ENCODE results near the gene PON3. TPM values are rescaled to one million over a fixed set of nuclear protein-coding genes. Genes with fewer than 3 reads are reported as not detected.

Gene PON3
- total and polyA plus RNA-seq, 2 of the 4 experiments (the other 2 are of a cell fraction) = not detected

DNA sequence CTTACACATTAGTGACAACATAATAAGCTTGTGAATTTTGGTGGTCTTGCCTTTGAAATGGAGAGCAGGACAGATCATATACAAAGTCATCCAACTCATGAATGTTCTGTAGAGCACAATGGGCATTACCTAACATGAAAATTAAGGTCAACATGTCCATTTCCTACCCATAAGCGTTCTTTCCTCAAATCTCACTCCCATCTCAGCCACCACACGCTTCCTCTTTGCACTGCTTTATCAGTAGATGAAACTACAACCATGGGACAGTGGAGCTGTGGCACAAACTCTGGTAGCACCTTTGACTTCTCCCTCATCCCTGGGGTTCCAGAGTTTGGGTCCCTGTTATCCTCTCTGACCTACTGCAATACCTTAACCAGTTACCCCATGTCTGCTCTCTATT is 36.4 kb upstream of the PON3 start:
- H3K4me1 ChIP-seq (ENCODE audit: control insufficient read depth, insufficient read depth, low read length) = peaks cover 5% of the 10 kb centered on the region
- H2AFZ ChIP-seq (replicated peaks; ENCODE audit: low read length, poor library complexity) = no peak overlapping the region
- 96% methylated on average over 2 of the region's 2 CpGs; no CpG with 5 or more reads in 1 of the 2 experiments for WGBS, 2 experiments (ENCODE audit: extremely low coverage in 2 of 2, insufficient read length in 1 of 2)
- H3K9ac ChIP-seq (ENCODE audit: low read depth, low read length) = no peak overlapping the region
- H3K27ac ChIP-seq (ENCODE audit: insufficient read depth, low read length) = no peak overlapping the region
- dilution Hi-C loops (cut with HindIII; ENCODE audit: low sequenced_read_pairs, unreplicated experiment) (no loop called here), in situ Hi-C loops (cut with MboI; ENCODE audit: low sequenced_read_pairs) (no loop called here), intact Hi-C loops (cut with micrococcal nuclease) (no loop called here)
- H3K79me1 ChIP-seq (ENCODE audit: low read depth in 1 of 2, low read length in 2 of 2) = peaks cover 25 to 38% of the 10 kb centered on the region in 2 experiments
- no peak overlapping the region for H3K4me2 ChIP-seq (ENCODE audit: low read depth, low read length)
- CTCF ChIA-PET = no interaction called here
- H2BK20ac ChIP-seq (ENCODE audit: low read depth, low read length) = no peak overlapping the region
- no peak overlapping the region for H2AK5ac ChIP-seq (ENCODE audit: low read depth, low read length)
- no peaks in the 10 kb centered on the region for H3K9me3 ChIP-seq (ENCODE audit: control insufficient read depth, insufficient read depth, low read length)
- no peak overlapping the region for H4K8ac ChIP-seq (ENCODE audit: low read depth in 2 of 2, low read length in 2 of 2)
- H3K36me3 ChIP-seq (ENCODE audit: control insufficient read depth, insufficient read depth, low read length) = peaks cover 3% of the 10 kb centered on the region
- H2BK15ac ChIP-seq (ENCODE audit: low read depth, low read length) = no peak overlapping the region
- no TSS peak for BruUV-seq (replicated peaks)
- no peak overlapping the region for H3K56ac ChIP-seq (ENCODE audit: extremely low read depth, insufficient read depth, low read length)
- no peak for ATAC-seq (ENCODE audit: low read depth)
- no peak overlapping the region for H4K5ac ChIP-seq (ENCODE audit: low read depth, low read length)
- H3K9me1 ChIP-seq (ENCODE audit: insufficient read depth, low read length) = peaks cover 7% of the 10 kb centered on the region
- no peak overlapping the region for H2BK120ac ChIP-seq (ENCODE audit: low read depth, low read length)
- no peaks in the 10 kb centered on the region for H4K20me1 ChIP-seq (ENCODE audit: insufficient read depth, low read length)
- H3K18ac ChIP-seq (ENCODE audit: low read depth, low read length) = no peak overlapping the region
- no peak overlapping the region for H3K23ac ChIP-seq (ENCODE audit: low read depth, low read length)
- no peak overlapping the region for H2BK5ac ChIP-seq (ENCODE audit: low read depth, low read length, poor library complexity, severe bottlenecking)
- DNase-seq = no peak
- H3K4me3 ChIP-seq (ENCODE audit: insufficient read depth, low read depth, low read length) = no peak overlapping the region
- H3K14ac ChIP-seq (replicated peaks; ENCODE audit: low read depth, low read length) = no peak overlapping the region
- H3K4ac ChIP-seq (ENCODE audit: low read depth, low read length) = no peak overlapping the region
- H4K91ac ChIP-seq (ENCODE audit: insufficient read depth, low read depth, low read length) = no peak overlapping the region
- no peak overlapping the region for H2AK9ac ChIP-seq (replicated peaks; ENCODE audit: low read depth, low read length, poor library complexity)
- POLR2A ChIA-PET (ENCODE audit: unreplicated experiment) = no interaction called here
- TF ChIP-seq NFE2L2 (IDR thresholded peaks at IDR 0.05; ENCODE audit: low read depth, low read length) (no peak), RFX5 (IDR thresholded peaks at IDR 0.05; ENCODE audit: low read depth, low read length) (no peak), SMC3 (IDR thresholded peaks at IDR 0.05; ENCODE audit: low read depth, low read length) (no peak), MAFK (IDR thresholded peaks at IDR 0.05; ENCODE audit: low read depth, low read length) (no peak), CEBPB (IDR thresholded peaks at IDR 0.05; ENCODE audit: low read depth, low read length) (no peak), CHD1 (IDR thresholded peaks at IDR 0.05; ENCODE audit: low read depth, low read length) (no peak), FOS (IDR thresholded peaks at IDR 0.05; ENCODE audit: low read depth, low read length) (no peak), RCOR1 (IDR thresholded peaks at IDR 0.05; ENCODE audit: insufficient replicate concordance, low read length) (no peak), POLR2A (IDR thresholded peaks at IDR 0.05; ENCODE audit: low read depth, low read length) (no peak), RAD21 (IDR thresholded peaks at IDR 0.05; ENCODE audit: low read length) (no peak), MXI1 (IDR thresholded peaks at IDR 0.05; ENCODE audit: borderline replicate concordance, low read depth, low read length) (no peak), MAZ (IDR thresholded peaks at IDR 0.05; ENCODE audit: borderline replicate concordance, low read depth, low read length) (no peak), BHLHE40 (IDR thresholded peaks at IDR 0.05; ENCODE audit: low read depth, low read length) (no peak)
- TF ChIP-seq, protein P1, sequence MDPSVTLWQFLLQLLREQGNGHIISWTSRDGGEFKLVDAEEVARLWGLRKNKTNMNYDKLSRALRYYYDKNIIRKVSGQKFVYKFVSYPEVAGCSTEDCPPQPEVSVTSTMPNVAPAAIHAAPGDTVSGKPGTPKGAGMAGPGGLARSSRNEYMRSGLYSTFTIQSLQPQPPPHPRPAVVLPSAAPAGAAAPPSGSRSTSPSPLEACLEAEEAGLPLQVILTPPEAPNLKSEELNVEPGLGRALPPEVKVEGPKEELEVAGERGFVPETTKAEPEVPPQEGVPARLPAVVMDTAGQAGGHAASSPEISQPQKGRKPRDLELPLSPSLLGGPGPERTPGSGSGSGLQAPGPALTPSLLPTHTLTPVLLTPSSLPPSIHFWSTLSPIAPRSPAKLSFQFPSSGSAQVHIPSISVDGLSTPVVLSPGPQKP (IDR thresholded peaks at IDR 0.05; ENCODE audit: borderline replicate concordance, low read depth, low read length) = no peak
- TF ChIP-seq, protein P2, sequence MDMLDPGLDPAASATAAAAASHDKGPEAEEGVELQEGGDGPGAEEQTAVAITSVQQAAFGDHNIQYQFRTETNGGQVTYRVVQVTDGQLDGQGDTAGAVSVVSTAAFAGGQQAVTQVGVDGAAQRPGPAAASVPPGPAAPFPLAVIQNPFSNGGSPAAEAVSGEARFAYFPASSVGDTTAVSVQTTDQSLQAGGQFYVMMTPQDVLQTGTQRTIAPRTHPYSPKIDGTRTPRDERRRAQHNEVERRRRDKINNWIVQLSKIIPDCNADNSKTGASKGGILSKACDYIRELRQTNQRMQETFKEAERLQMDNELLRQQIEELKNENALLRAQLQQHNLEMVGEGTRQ (IDR thresholded peaks at IDR 0.05; ENCODE audit: low read depth, low read length) = no peak
- TF ChIP-seq, protein P3, sequence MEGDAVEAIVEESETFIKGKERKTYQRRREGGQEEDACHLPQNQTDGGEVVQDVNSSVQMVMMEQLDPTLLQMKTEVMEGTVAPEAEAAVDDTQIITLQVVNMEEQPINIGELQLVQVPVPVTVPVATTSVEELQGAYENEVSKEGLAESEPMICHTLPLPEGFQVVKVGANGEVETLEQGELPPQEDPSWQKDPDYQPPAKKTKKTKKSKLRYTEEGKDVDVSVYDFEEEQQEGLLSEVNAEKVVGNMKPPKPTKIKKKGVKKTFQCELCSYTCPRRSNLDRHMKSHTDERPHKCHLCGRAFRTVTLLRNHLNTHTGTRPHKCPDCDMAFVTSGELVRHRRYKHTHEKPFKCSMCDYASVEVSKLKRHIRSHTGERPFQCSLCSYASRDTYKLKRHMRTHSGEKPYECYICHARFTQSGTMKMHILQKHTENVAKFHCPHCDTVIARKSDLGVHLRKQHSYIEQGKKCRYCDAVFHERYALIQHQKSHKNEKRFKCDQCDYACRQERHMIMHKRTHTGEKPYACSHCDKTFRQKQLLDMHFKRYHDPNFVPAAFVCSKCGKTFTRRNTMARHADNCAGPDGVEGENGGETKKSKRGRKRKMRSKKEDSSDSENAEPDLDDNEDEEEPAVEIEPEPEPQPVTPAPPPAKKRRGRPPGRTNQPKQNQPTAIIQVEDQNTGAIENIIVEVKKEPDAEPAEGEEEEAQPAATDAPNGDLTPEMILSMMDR (conservative IDR thresholded peaks at IDR 0.05; ENCODE audit: low read depth, low read length) = no peak
- H3K27me3 ChIP-seq (ENCODE audit: control insufficient read depth, insufficient read depth, low read length) = no peaks in the 10 kb centered on the region

All from IMR-90 (cell line).